HG02610 (cell line): ENCODE results near the gene FZD10.

Experiments
- ATAC-seq: cut with Tn5 transposase; IDR thresholded peaks from one replicate; pipeline ENCODE4 v1.9.1; 2021; ENCODE audit warnings: mild to moderate bottlenecking, moderate library complexity; ENCODE audit not compliant: unreplicated experiment

The FZD10 gene

GRCh38 chr12:130152386-130152785, 9.9 kb upstream of the FZD10 start:
- no peak for ATAC-seq

- no peak for ATAC-seq
Observed at GRCh38 chr12:130153803-130154202, 8.5 kb upstream of the FZD10 start.

- no peak for ATAC-seq
Observed at GRCh38 chr12:130154276-130155070, 7.8 kb upstream of the FZD10 start.

- ATAC-seq, result no peak
Observed at GRCh38 chr12:130155416-130156073, 6.7 kb upstream of the FZD10 start.

- no peak for ATAC-seq
Observed at GRCh38 chr12:130156652-130157275, 5.5 kb upstream of the FZD10 start.

GRCh38 chr12:130157998-130158753, 4.1 kb upstream of the FZD10 start:
- ATAC-seq, result no peak

GRCh38 chr12:130158754-130159059, 3.6 kb upstream of the FZD10 start:
- no peak for ATAC-seq

- no peak for ATAC-seq
Observed at GRCh38 chr12:130160306-130160705, 2.0 kb upstream of the FZD10 start.

GRCh38 chr12:130160711-130161231, 1.5 kb upstream of the FZD10 start:
- no peak for ATAC-seq

- ATAC-seq, result no peak
Observed at GRCh38 chr12:130161261-130162243, 712 bp upstream of the FZD10 start.

GRCh38 chr12:130162745-130163460, 639 bp downstream of the FZD10 start:
- no peak for ATAC-seq

- ATAC-seq, result no peak
Observed at GRCh38 chr12:130163461-130164215, 1.4 kb downstream of the FZD10 start.

- no peak for ATAC-seq
Observed at GRCh38 chr12:130164216-130164542, 1.9 kb downstream of the FZD10 start.

- no peak for ATAC-seq
Observed at GRCh38 chr12:130164936-130165335, 2.7 kb downstream of the FZD10 start.

- ATAC-seq, result no peak
Observed at GRCh38 chr12:130166306-130166705, 4.0 kb downstream of the FZD10 start.

- no peak for ATAC-seq
Observed at GRCh38 chr12:130167537-130167936, 5.3 kb downstream of the FZD10 start.

- ATAC-seq, result no peak
Observed at GRCh38 chr12:130169256-130169655, 7.0 kb downstream of the FZD10 start.

GRCh38 chr12:130169924-130170323, 7.7 kb downstream of the FZD10 start:
- ATAC-seq, result no peak

- no peak for ATAC-seq
Observed at GRCh38 chr12:130170611-130171010, 8.3 kb downstream of the FZD10 start.
